HL-60/S4 treated with retinoic acid at 250 ng/mL for 4 days and 3 days (cell line): ENCODE data around the gene EXOG.
"Not testable (repeated sequence)": the region's sequence is repeated elsewhere in the genome, so short reads cannot be mapped to it uniquely, and the experiment has no call there.

Experiments
- in situ Hi-C: fragments of 300-500 bp; cut with MboI; formaldehyde crosslinking; loops from 2 replicates; pipeline ENCODE4 v1.7.0; 2022; ENCODE audit warnings: low sequenced_read_pairs

Gene EXOG

DNA sequence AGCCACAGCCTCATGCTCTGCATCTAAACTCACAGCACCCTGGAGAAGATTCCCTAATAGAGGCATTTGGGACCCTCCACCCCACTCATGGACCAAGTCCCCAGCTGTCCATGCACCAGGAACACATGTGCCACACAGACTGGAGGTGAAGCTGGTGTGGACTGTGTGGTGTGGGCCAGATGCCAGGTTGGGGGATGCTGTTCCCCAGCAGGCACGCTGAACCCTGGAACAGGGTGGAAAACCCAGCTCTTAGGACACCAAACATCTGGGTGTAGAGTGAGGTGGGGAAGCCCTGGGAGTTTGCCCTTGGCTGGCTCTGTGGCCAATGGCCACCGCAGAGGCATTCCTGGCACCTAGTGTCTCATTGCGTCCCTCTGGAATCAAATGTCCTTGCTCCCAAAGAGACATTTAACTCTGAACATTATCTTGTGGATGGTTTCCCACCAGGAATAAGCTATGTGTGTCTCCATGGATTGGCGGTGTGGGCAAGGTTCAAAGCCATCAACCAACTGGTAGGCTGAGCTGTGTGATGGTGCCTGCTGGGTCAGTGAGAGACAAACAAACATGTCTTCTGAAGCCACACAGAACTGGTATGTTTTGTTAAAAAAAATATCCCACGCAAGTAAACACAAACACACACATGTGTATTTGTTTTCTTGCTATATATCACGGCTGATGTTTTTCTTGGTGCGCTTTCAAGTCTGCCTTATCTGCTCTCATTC is 65.0 kb downstream of the EXOG start:
- in situ Hi-C loops = no loop called here

DNA sequence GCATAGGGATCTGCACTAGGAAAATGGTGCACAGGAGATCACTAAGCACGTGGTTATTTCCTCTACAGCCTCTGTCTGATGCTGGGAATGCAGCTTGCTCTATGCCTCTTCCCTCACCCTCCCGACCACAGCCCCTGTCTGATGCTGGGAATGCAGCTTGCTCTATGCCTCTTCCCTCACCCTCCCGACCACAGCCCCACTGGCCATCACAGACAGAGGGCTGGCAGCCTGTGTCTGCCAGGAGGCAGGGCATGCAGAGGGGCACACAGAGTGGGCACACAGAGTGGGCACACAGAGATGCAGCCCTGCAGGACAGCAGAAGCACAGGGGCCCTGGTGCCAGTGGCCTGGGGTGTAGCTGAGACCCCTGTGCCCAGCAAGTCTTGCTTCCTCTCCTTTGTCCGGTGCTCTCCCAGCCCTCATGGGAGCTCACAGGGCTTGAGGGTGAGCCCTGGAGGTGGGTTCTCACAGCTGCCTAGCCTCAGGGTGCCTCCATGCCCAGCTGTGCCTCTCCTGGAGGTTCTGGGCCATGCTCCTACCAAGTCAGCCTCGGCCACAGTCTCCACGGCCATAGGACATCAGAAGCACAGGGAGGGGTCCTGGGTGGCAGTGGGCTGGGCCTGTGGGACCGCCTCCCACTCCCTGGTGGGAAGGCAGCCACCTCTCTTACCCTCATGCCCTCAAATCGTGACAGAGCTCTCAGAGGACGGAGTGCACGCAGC is 65.8 kb downstream of the EXOG start:
- in situ Hi-C loops = no loop called here

DNA sequence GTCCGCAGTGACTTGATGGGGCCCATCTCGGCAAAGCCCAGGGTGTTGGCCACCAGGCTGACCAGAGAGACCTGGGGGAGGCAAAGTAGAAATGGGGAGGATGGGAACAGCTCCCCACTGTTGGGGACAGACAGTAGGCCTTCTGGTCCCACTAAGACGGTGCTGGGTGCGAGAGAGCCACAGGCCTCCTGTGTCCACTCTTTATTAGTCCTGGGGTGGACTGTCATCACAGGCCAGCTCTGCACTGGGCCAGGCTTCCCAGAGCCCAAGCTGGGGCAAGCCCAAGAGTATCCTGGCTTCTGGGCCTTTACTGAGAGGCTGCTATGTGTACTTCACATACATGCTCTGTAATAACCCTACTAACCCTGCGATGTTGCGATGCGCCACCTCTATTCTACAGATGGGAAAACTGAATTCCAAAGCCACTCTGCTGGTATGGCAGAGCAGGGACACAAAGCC is 66.4 kb downstream of the EXOG start:
- in situ Hi-C loops = no loop called here

DNA sequence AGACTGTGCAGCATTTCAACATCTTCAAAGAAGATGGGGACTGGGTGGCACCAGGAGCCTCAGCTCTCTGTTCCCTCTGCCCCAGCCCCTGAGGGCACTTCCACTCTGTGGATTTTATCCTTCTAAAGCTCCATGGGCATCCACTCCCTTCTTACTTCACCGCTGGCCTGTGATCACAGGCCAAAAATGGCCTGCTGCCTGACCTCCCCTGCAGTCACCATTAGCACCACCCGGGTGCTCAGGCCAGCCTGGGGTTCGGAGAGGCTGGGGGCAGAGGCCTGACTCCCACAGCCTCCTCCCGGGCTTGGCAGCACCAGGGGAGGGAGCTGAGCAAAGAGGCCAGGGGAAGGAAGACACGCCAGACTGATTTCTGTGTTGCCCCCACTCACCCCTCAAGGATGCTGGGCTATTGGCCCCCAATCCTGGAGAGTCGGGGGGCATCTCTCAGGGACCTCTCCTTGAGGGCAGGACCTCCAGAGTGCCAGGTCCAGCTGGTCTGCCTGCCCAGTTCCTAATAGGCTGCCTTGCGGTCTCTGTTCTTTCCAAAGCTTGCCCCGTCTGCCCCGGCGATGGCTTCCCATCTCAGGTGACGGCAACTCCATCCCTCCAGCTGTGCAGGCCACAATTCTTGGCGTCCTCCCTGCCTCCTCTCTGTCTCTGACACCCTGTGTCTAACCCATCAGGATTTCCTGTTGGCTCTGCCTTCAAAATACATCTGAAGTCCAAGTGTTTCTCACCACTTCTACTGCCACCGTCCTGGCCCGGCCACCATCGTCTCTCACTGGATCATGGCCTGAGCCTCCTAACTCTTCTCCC is 67.1 kb downstream of the EXOG start:
- in situ Hi-C loops = no loop called here

DNA sequence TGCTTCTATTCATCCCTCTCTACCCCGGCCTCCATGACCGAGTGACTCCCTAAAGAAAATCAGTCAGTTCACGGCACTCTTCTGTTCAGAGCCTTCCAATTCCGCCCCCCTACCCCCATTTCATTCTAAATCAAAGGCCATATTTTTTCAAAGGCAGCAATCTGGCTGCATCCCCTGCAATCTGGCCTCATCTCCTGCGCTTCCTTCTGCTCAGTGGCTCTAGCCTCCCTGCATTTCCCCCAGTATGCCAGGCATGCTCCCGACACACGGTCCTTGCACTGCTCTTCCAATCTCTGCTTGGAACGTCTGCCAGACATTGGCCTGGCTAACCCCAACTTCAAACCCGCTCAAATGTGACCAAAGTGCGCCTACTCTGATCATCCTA is 67.7 kb downstream of the EXOG start:
- in situ Hi-C loops = no loop called here

DNA sequence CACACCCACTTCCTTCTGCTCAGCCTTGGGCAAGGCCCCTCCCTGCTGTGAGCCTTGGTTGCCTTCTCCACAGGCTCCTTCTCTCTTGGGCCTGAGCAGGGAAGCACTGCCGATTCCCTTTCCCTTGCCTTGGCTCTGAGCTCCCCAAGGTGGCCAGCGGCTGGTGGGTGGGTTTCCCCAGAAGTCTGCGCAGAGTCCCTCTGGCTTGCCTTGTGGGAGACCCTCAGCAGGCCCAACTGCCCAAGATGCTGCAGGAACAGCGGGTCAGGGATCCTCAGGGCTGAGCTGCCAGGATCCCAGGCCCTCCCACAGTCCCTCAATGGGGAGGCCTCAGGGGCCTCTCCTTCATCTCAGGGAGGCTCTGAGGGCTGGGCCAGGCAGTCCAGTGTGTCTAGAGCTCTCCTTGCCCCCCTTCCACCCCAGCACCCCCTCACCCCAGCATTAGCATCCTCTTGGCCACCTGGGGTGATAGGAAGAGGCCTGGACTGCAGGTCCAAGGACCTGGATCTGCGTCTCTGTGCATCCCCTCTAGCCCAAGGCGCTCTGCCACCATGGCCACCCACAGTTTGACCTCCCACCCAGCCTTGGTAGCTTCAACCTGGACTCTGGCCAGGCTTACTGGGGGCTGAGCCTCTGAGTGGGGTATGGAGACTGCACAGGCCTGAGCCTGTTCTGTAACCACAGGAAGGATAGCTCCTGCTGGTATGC is 68.6 kb downstream of the EXOG start:
- in situ Hi-C loops = no loop called here

DNA sequence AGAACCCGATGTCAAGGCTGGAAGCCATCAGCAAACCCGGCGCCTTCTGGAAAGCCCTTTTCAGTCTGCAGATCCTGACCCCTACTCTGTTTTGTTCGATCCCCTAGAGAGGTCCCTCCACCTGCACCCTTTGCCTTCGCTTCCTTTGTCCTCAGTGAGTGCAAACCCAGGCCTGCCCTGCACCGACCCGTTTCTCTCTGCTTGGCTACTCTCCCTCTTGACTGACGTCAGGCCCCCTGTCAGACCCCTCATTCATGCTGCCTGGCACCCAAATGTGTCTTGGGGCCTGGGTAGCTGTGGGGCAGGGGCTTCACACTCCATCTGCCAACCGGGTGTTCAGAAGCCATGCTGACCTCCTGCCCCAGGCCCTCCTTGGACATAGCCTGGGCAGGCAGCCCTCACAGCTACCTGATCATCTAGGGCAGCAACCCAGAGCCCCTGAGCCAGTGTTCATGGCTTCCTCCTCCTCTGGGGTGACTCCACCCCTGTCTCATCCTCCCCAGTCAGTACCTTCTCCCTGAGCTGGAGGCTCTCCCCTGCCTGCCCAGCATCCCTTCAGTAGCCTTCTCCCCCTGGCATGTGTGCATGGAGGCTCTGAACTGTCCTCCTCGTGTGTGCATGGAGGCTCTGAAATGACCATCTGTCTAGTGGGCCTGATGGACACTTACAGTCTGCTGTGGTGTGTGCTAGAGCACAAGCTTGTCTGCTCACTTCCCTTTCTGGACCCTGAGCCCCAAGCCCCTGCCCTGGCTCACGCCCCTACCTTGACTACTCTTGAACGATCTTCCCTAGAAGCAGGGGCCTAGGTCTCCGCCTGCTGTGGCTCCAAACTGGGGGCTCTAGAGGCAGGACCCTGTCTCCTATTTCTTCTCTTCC is 69.4 kb downstream of the EXOG start:
- in situ Hi-C loops = no loop called here

DNA sequence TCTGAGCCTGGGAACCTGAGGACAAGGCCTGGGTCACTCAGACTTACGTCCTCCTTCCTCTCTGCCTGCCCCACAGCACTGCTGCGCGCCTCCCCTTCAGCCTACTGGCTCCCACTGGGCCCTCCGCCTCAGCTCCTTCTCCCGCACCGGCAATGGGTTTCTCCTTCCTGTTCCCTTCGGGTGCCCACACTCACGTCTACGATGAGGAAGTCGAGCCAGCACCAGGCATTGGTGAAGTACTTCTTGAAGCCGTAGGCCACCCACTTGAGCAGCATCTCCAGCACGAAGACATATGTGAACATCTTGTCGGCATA is 70.0 kb downstream of the EXOG start:
- in situ Hi-C loops = no loop called here

DNA sequence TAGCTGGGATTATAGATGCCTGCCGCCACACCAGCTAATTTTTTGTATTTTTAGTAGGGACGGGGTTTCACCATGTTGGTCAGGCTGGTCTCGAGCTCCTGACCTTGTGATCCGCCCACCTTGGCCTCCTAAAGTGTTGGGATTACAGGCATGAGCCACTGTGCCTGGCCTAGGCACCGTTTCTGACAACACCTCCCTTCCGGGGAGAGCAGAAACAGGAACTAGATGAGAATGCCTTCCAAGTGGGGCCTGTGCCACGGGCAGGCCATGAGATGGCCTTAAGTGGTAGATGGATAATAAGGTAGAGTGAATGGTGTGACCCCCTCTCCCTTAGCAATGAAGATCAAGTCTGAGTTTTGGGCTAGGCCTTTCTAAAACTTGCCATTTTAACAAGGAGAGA is 70.7 kb downstream of the EXOG start:
- in situ Hi-C loops = not testable (repeated sequence)

DNA sequence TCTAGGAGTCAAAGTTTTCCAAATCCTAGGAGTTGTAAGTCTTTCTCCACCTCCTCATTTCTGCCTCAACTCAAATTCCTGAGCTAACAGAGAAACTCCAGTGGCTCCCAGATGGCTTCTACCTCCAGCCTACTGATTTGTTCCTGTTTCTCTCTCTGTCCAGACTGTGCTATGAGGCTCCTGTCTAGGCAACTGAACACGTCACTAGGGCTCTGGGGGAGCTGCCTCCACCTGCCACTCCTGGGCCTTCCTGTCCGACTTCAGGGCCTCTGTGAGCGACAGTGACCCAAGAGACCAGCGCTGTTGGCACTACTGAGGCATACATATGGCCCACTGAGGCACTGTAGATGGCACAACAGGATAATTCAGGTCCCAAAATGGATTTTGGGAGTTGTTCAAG is 71.4 kb downstream of the EXOG start:
- in situ Hi-C loops = no loop called here

DNA sequence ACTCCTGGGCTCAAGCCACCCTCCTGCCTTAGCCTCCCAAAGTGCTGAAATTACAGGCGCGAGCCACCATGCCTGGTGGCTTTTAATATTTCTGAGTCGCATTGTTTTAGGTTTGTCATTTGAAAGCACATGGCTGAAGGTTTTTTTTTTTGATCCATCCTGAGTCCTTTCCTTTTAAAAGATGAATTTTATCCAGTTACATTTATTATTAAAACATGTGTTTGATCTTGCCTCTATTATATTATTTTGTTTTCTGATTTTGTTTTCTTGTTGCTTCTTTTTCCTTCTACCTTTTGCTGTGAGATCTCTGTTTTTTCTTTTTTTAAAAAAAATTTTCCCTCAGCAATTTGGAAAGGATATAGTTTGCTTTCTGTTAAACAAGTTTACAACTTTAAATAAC is 77.0 kb downstream of the EXOG start:
- in situ Hi-C loops = no loop called here

DNA sequence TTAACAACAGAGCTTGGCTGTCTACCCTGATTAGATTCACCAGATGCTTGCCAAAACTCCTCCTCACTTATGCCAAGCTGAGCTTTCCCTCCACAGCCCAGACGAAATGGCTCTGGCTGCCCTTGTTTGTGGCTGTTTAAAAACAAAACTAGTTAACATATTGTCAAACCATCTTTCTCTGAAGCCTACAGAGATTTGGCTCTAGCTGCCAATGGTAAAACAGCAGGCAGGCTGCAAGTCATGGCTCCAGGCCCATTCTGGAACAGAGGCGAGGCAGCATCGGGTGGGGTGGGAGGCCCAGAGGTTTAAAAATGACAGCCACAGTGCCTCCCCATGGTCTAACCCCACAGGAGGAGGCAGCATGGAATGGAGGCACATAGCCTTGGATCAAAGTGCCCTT is 77.4 kb downstream of the EXOG start:
- in situ Hi-C loops = no loop called here

DNA sequence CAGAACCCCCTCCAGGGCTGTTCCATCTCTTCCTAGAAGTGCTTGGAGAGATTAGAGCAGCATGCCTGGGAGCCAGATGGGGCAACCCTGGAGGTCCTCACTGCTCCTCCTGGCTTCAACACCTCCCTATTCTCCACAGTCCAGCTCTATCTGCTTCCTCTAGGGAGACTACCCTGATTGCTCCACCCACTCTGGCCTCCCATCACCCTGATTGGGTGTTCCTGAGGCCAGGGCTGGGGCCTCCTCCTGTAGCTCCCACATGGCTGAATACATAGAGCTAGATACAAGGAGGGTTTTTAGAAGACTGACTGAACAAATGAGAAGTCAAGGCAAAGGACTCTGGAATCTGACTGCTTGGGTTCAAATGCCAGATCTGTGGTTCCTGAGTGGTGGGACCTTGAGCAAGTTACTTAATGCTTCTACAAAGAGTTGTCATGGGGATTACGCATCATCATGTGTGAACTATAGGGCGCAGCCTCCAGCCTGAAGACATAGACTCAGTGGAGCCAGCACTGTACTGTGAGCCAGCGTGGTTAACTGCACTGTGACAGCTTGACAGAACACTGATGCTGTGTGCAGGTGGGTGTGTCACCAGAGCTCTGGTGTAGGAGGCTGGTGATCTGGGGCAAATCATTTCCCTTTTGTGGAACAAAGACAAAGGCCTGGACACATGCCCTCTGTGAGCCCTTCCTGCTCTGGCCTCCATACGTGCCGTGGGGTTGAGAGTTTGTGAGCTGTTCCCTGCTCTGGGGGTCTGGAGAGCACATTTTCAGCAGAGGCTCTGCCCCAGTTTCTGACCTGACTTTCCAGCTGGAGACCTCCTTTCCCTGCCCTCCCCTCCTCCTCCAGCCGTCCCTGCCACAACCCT is 78.5 kb downstream of the EXOG start:
- in situ Hi-C loops = no loop called here

DNA sequence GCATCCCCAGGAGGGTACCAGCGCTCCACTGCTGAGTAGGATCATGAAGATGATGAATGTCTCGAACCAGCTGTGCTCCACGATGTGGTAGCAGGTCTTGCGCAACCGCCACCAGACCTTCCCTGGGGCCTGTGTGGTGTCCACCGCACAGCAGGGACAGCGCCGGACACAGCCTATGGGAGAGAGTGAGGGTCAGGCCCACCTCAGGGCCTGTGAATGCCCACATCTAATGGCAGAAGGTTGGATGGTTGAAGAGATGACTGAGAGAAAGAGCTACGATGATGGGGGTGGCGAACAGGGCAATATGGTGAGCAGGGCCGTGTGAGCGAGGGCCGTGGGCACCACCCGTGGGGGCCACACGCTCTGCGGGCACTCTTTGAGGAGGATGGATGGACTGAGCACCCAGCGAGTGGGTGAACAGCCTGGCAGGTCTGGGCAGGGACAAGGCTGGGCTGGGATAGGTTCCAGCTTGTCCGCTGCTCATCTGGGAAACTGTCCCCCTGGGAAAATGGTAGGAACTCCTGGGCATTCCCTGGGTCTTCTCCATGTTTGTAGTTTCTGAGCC is 79.2 kb downstream of the EXOG start:
- in situ Hi-C loops = no loop called here
